Central memory CD4-positive, alpha-beta T cell (primary cell): Measurements from ENCODE around the gene DRC3.
"Not testable (repeated sequence)": the region's sequence is repeated elsewhere in the genome, so short reads cannot be mapped to it uniquely, and the experiment has no call there.

Source experiments
- DNase-seq: peaks from one replicate; pipeline ENCODE4 v3.0.0; 2022

Gene DRC3

GRCh38 chr17:17994271-17995069 lies 21.8 kb downstream of the DRC3 start:
- DNase-seq = no peak

GRCh38 chr17:17995887-17996286 lies 23.2 kb downstream of the DRC3 start:
- not testable (repeated sequence) for DNase-seq

- DNase-seq = no peak
Measured at GRCh38 chr17:17998934-17999333, 26.3 kb downstream of the DRC3 start.

GRCh38 chr17:17999364-18000029 lies 26.8 kb downstream of the DRC3 start:
- DNase-seq = no peak

GRCh38 chr17:18000030-18000408 lies 27.4 kb downstream of the DRC3 start:
- DNase-seq = no peak

GRCh38 chr17:18002171-18002570 lies 29.5 kb downstream of the DRC3 start:
- no peak for DNase-seq

- no peak for DNase-seq
Measured at GRCh38 chr17:18004345-18004744, 31.7 kb downstream of the DRC3 start.

- no peak for DNase-seq
Measured at GRCh38 chr17:18004884-18005305, 32.2 kb downstream of the DRC3 start.

- DNase-seq = no peak
Measured at GRCh38 chr17:18005496-18005895, 32.8 kb downstream of the DRC3 start.

- no peak for DNase-seq
Measured at GRCh38 chr17:18006495-18007239, 34.0 kb downstream of the DRC3 start.

GRCh38 chr17:18008496-18009268 lies 36.0 kb downstream of the DRC3 start:
- DNase-seq = no peak

GRCh38 chr17:18009609-18010420 lies 37.2 kb downstream of the DRC3 start:
- DNase-seq = no peak

- DNase-seq = no peak
Measured at GRCh38 chr17:18011286-18011685, 38.6 kb downstream of the DRC3 start.

GRCh38 chr17:18014006-18014405 lies 41.3 kb downstream of the DRC3 start:
- DNase-seq = no peak

- DNase-seq = no peak
Measured at GRCh38 chr17:18015593-18015992, 42.9 kb downstream of the DRC3 start.

GRCh38 chr17:18016426-18016825 lies 43.8 kb downstream of the DRC3 start:
- DNase-seq = no peak

- DNase-seq = no peak
Measured at GRCh38 chr17:18017958-18018357, 45.3 kb downstream of the DRC3 start.

GRCh38 chr17:18018411-18018921 lies 45.8 kb downstream of the DRC3 start:
- DNase-seq = no peak

GRCh38 chr17:18019838-18020154 lies 47.1 kb downstream of the DRC3 start:
- no peak for DNase-seq

GRCh38 chr17:18020971-18021370 lies 48.3 kb downstream of the DRC3 start:
- DNase-seq = no peak

- no peak for DNase-seq
Measured at GRCh38 chr17:18021372-18021771, 48.7 kb downstream of the DRC3 start.
